ENCODE results near the gene CA5A.
A peak's percentile ranks its signal among the peaks of the same experiment; 100 is the strongest.
"Not testable (repeated sequence)": the region's sequence is repeated elsewhere in the genome, so short reads cannot be mapped to it uniquely, and the experiment has no call there.

The CA5A gene

GRCh38 chr16:87878704-87879103, 57.6 kb downstream of the CA5A start:
- no peak for DNase-seq (ENCODE audit: low read depth, low spot score)
- no peak for TF ChIP-seq EZH2 (IDR thresholded peaks at IDR 0.05)
- no peak for TF ChIP-seq POLR2AphosphoS5 (IDR thresholded peaks at IDR 0.05; ENCODE audit: borderline replicate concordance, low read depth, low read length)
- no peak for TF ChIP-seq FOXP2 (optimal IDR thresholded peaks at IDR 0.05; ENCODE audit: control extremely low read depth, extremely low read length, insufficient read depth)
- H3K36me3 ChIP-seq (ENCODE audit: insufficient read depth, low read length): no peaks in the 10 kb centered on the region
- H3K9me3 ChIP-seq (ENCODE audit: low read depth, low read length): no peaks in the 10 kb centered on the region
- H3K27ac ChIP-seq: no peak overlapping the region
- H3K9ac ChIP-seq (ENCODE audit: insufficient read length): no peak overlapping the region
- H3K4me3 ChIP-seq: no peak overlapping the region

GRCh38 chr16:87877942-87878507, 58.3 kb downstream of the CA5A start:
- DNase-seq (ENCODE audit: low read depth, low spot score): no peak
- Histone ChIP-seq H3K36me3 (ENCODE audit: insufficient read depth, low read length) (no peaks in the 10 kb centered on the region), H3K4me3 (no peak overlapping the region), H3K9ac (ENCODE audit: insufficient read length) (no peak overlapping the region), H3K27ac (no peak overlapping the region), H3K9me3 (ENCODE audit: low read depth, low read length) (no peaks in the 10 kb centered on the region)
- TF ChIP-seq FOXP2 (optimal IDR thresholded peaks at IDR 0.05; ENCODE audit: control extremely low read depth, extremely low read length, insufficient read depth): no peak
- no peak for TF ChIP-seq POLR2AphosphoS5 (IDR thresholded peaks at IDR 0.05; ENCODE audit: borderline replicate concordance, low read depth, low read length)
- no peak for TF ChIP-seq EZH2 (IDR thresholded peaks at IDR 0.05)

GRCh38 chr16:87874639-87875427, 61.5 kb downstream of the CA5A start:
- no peak overlapping the region for H3K27ac ChIP-seq
- no peak overlapping the region for H3K4me3 ChIP-seq
- no peak for DNase-seq (ENCODE audit: low read depth, low spot score)
- H3K36me3 ChIP-seq (ENCODE audit: insufficient read depth, low read length): no peaks in the 10 kb centered on the region
- TF ChIP-seq POLR2AphosphoS5 (IDR thresholded peaks at IDR 0.05; ENCODE audit: borderline replicate concordance, low read depth, low read length): no peak
- no peak for TF ChIP-seq FOXP2 (optimal IDR thresholded peaks at IDR 0.05; ENCODE audit: control extremely low read depth, extremely low read length, insufficient read depth)
- TF ChIP-seq EZH2 (IDR thresholded peaks at IDR 0.05): no peak
- H3K9ac ChIP-seq (ENCODE audit: insufficient read length): no peak overlapping the region
- no peaks in the 10 kb centered on the region for H3K9me3 ChIP-seq (ENCODE audit: low read depth, low read length)

GRCh38 chr16:87870418-87871291, 65.7 kb downstream of the CA5A start:
- DNase-seq (ENCODE audit: low read depth, low spot score); H3K9ac ChIP-seq (ENCODE audit: insufficient read length); H3K4me3 ChIP-seq; H3K9me3 ChIP-seq (ENCODE audit: low read depth, low read length); H3K36me3 ChIP-seq (ENCODE audit: insufficient read depth, low read length); H3K27ac ChIP-seq: not testable (repeated sequence)

GRCh38 chr16:87869879-87870417, 66.4 kb downstream of the CA5A start:
- H3K36me3 ChIP-seq (ENCODE audit: insufficient read depth, low read length); H3K9ac ChIP-seq (ENCODE audit: insufficient read length); H3K27ac ChIP-seq; H3K4me3 ChIP-seq; DNase-seq (ENCODE audit: low read depth, low spot score); H3K9me3 ChIP-seq (ENCODE audit: low read depth, low read length): not testable (repeated sequence)

GRCh38 chr16:87869061-87869878, 67.1 kb downstream of the CA5A start, which contains the start of gene SLC7A5:
Gene SLC7A5, minus strand, starts transcription at chr16:87869507. Its CDS starts 85 bp downstream, at chr16:87869422.
- H3K27ac ChIP-seq; DNase-seq (ENCODE audit: low read depth, low spot score); H3K9me3 ChIP-seq (ENCODE audit: low read depth, low read length); H3K36me3 ChIP-seq (ENCODE audit: insufficient read depth, low read length): not testable (repeated sequence)
- Histone ChIP-seq H3K4me3 (peak within 1 kb of the TSS; percentile 78), H3K9ac (ENCODE audit: insufficient read length) (peak within 1 kb of the TSS; percentile 59)

- DNase-seq (ENCODE audit: low read depth, low spot score); H3K27ac ChIP-seq; H3K36me3 ChIP-seq (ENCODE audit: insufficient read depth, low read length); H3K9me3 ChIP-seq (ENCODE audit: low read depth, low read length): not testable (repeated sequence)
- Histone ChIP-seq H3K9ac (ENCODE audit: insufficient read length) (peak overlapping the region; percentile 59), H3K4me3 (peak overlapping the region; percentile 78)
These were observed 67.9 kb downstream of the CA5A start for GRCh38 chr16:87868254-87869029.

GRCh38 chr16:87865902-87866555, 70.3 kb downstream of the CA5A start:
- not testable (repeated sequence) for DNase-seq (ENCODE audit: low read depth, low spot score); H3K27ac ChIP-seq; H3K9ac ChIP-seq (ENCODE audit: insufficient read length); H3K4me3 ChIP-seq; H3K36me3 ChIP-seq (ENCODE audit: insufficient read depth, low read length); H3K9me3 ChIP-seq (ENCODE audit: low read depth, low read length)
